ENCODE measurements around the gene USH2A.

Gene USH2A

DNA sequence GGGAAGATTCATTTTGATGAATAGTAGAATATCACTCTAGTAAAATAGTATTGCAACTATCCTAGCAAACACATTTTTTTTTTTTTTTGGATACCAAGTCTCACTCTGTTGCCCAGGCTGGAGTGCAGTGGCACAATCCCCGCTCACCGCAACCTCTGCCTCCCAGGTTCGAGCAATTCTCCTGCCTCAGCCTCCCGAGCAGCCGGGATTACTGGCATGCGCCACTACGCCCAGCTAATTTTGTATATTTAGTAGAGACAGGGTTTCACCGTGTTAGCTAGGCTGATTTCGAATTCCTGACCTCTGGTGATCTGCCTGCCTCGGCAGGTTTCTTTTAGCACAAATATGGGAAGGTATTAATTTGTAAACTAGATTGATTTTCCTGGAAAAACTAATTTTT, 822.4 kb downstream of the USH2A start:
- DNase-seq (ENCODE audit: low read depth in 2 of 2) = no peak

DNA sequence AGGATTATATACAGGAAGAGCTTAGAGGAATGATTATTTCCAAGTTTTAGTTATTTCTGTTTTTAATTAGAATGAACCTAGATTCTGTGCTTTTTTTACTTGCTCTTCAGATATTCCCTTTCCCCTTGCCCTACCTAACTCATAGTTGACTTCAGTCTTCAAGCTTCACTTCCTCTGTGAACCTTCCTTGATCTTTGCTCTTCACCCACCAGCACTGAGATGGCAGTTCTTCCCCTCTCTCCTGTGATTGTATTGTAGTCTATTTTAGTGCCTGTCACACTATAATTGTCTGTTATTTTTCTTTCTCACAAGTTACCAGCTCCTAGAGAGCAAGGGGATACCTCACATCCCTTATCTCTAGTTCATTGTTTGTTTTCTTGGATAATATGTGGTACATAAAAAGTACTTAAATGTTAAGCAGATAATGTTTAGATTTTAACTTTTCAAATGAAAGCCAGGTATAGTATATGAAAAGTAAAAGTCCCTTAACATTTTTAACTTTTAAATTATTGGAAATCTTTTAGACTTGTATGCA, 822.9 kb downstream of the USH2A start:
- no peak for DNase-seq (ENCODE audit: low read depth in 2 of 2)

DNA sequence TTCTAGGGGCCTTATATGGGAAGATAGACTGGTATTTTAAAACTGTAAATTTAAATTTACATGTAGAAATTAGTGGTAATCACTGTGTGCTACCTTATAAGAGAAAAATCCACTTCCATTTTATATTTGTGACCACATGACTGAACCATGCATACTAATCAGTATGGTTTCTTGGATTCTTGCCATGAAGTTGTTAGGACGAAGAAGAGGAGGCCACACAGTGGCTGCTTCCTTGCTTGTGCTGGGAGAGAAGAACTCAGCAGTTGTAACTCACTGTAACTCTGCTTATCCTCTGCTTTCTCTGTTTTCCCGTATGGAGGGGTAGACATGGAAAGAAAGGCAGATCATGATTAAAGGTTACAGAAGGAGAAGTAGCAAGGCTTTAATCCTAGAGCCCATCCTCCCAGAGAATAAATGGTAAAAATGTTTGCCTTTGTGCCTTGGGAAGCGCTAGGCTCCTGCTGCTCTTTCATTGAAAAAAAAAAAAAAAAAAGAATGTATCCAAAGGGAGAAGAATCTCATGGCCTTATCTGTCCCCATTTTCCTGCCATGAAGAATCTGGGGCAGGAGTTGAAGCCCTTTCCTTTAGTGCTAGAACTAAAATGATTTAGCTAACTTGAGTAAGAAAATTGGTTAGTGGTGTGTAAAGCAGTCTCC, 823.7 kb downstream of the USH2A start:
- peak; percentile 44 to 46 for DNase-seq (ENCODE audit: low read depth in 2 of 2)

DNA sequence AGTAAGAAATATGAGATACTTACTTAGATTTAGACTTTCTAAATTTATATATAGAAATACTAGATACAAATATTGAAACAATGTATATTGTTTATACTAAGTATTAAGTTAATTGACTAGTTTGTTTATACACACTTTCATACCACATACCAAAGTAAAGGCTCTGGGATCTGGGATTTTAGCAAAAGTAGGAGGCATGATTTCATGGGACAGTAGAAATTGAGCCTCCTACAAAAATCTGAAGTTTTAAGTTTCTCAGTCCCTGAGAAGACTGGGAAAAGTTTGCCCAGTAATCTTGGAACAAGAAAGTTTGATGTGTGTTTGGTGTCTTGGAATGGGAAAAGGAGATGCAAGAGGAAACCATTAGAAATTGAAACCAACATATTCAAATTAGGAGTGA, 825.3 kb downstream of the USH2A start:
- DNase-seq (ENCODE audit: low read depth in 2 of 2) = no peak

DNA sequence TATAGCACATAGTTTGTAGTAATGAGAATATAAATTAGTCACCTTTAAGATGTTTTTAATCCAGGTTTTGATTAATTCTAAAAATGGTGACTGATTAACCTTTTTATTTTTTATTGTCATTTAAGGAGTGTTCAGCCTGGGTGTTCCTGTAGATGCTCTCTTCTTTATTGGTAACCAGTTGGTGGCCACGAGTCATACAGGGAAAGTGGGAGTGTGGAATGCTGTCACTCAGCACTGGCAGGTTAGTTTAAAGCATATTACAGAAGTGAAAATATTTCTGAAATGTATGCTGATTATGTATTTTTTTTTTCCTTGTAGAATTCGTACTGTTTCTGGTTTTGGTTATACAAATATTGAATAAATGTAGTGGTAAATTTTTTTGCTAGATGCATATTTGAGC, 828.0 kb downstream of the USH2A start:
- DNase-seq (ENCODE audit: low read depth in 2 of 2) = peak in 1 of 2 experiments; percentile 14

DNA sequence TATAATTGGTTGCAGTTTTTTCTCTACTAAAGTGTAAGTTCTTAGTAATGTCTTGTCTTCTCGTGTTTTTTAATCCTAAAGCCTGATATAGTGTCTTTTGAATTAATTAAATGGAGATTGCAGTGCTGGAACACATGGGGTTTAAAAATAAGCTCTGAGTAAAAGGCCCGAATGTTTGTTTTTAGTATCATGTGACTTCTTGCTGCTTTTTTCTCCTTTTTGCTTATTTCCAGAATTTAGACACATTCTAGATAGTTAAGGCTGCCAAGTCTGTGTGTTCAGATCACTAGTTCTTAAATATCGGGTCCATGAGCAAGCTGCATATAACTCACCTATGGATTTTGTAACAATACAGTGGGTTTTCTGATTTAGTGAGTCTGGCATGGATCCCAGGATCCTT, 828.6 kb downstream of the USH2A start:
- DNase-seq (ENCODE audit: low read depth in 2 of 2) = no peak

DNA sequence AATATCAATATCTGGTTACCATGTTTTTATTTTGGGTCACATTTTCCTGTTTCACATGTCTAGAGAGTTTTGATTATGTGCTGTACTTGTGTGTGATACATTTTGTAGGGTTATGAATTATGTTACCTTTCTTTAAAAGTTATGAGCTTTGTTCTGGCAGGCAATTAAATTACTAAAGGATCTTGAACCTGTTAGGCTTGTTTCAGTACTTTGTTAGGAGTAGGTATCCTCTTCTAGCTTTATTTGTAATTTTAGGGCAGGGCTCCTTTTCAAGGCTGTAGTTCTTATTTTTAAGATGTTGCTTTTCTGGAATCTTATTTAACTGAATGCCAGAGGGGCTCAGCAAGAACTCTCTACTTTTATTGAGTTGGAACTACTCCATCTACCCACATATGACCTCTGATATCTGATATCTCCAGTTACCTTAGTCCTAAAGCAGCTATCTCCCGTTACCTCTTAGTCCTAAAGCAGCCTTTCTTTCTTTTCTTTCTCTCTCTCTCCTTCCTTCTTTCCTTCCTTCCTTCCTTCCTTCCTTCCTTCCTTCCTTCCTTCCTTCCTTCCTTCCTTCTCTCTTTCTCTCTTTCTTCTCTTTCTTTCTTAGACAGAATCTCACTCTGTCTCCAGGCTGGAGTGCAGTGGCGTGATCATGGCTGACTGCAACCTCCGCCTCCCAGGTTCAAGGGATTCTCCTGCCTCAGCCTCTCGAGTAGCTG, 832.3 kb downstream of the USH2A start:
- DNase-seq (ENCODE audit: low read depth in 2 of 2) = no peak

DNA sequence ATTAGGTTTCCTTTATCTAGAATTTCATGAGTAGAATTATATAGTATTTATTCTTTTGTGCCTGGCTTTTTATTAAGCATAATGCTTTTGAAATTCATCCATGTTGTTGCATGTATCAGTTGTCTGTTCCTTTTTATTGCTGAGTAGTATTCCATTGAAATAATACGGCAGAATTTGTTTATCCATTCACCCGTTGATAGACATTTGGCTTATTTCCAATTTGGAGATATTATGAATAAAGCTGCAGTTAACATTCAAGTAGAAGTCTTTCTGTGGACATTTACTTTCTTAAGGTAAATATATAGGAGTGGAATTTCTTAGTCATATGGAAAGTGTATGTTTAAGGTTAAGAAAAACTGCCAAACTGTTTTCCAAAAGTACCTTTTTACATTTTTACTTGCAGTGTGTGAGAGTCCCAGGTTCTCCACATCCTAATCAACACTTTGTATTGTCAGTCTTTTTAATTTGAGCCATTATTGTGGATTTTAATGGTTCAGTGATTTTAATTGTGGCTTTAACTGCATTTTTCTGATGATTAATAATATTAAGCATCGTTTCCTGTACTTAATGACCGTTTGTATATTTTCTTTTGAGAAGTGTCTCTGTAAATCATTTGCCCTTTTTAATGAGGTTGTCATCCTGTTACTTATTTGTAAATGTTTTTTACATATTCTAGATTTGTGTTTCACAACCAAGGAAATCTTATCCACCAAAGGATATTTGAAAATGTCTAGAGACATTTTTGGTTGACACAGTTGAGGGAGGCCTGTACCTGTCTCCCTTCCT, 833.4 kb downstream of the USH2A start:
- DNase-seq (ENCODE audit: low read depth in 2 of 2) = no peak

DNA sequence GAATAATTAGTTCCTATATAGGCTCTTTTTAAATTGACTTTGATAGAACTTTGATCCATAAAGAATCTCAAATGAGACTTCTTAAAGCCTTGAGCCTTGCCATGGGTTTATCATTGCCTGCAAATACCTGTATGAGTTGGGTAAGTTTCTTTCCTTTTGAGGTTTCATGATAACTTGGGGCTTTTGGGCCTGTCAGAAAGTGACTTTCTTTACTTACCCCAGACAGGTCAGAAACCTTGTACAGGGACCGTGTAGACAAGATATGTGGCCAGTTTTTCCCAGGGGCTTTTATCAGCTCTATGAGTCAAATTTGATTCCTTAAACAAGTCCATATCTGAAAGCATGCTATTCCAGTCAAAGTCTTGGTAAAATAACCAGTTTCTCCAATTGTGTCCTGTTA, 838.9 kb downstream of the USH2A start:
- DNase-seq (ENCODE audit: low read depth in 2 of 2) = no peak

DNA sequence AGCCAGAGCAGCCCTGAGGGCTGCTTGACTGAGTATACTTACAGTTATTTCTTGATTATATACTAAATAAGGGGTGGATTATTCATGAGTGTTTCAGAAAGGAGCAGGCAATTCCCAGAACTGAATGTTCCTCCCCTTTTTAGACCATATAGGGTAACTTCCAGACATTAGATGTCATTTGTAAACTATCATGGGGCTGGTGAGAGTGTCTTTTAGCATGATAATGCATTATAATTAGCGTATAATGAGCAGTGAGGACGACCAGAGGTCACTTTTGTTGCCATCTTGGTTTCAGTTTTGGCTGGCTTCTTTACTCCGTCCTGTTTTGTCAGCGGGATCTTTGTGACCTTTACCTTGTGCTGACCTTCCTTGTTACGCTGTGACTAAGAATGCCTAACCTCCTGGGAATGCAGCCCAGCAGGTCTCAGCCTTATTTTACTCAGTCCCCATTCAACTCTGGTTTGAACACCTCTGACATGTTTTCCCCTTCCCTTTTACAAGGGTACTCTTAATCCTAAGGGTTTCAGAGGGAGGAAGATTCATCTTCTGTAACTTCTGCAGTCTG, 840.0 kb downstream of the USH2A start:
- no peak for DNase-seq (ENCODE audit: low read depth in 2 of 2)

DNA sequence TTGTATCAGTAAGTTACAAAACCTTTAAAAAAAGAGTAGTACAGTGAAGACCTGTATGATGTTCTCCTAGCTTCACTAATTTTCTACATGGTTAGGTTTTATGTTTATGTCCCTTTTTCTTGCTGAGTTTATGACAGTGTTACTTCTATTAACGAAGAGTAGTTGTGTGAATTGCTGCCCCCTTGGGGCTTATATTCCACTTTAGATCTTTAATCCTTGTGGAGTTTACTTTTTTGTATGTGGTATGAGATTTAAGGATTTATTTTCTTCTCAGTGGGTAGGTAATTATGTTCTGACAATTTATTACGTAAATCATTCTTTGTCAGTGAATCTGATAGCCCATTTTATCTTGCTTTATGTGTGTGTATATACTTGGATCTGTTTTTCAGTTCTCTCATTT, 841.4 kb downstream of the USH2A start:
- no peak for DNase-seq (ENCODE audit: low read depth in 2 of 2)

All from fibroblast of skin of left quadriceps (primary cell).